GM20000 (cell line): ENCODE measurements around the gene NR2C2AP.

Experiments used
- DNase-seq: peaks from one replicate; pipeline ENCODE4 v3.0.0; 2012; ENCODE audit warnings: low spot score
- TF ChIP-seq, protein P1 (sequence below): IDR thresholded peaks from 2 replicates; pipeline ENCODE4 v1.5.1; 2012; ENCODE audit warnings: mild to moderate bottlenecking, control low read depth; ENCODE audit errors: extremely low read depth, missing control alignments

The NR2C2AP gene

DNA sequence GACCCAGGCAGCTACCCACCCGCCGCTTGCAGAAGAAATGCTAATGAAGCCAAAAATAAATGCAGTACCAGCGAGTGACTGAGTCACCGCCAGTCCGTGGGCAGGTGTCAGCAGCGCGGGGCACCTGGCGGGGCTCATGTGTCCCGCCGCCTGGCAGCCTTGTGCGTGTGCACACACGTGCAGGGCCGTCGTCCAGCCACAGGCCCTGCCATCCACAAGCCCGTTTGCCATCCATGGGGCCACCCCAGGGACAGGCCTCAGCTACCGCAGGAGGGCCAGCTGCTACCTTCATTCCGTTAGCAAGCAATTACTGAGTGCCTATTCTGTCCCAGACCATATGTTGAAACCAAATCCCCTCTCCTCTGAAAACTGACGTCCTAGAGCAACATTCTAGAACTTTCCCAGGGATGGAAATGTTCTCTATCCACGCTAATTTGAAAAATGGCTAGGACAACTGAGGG lies 29.1 kb upstream of the NR2C2AP start:
- no peak for DNase-seq
- TF ChIP-seq, protein P1, sequence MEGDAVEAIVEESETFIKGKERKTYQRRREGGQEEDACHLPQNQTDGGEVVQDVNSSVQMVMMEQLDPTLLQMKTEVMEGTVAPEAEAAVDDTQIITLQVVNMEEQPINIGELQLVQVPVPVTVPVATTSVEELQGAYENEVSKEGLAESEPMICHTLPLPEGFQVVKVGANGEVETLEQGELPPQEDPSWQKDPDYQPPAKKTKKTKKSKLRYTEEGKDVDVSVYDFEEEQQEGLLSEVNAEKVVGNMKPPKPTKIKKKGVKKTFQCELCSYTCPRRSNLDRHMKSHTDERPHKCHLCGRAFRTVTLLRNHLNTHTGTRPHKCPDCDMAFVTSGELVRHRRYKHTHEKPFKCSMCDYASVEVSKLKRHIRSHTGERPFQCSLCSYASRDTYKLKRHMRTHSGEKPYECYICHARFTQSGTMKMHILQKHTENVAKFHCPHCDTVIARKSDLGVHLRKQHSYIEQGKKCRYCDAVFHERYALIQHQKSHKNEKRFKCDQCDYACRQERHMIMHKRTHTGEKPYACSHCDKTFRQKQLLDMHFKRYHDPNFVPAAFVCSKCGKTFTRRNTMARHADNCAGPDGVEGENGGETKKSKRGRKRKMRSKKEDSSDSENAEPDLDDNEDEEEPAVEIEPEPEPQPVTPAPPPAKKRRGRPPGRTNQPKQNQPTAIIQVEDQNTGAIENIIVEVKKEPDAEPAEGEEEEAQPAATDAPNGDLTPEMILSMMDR = no peak

DNA sequence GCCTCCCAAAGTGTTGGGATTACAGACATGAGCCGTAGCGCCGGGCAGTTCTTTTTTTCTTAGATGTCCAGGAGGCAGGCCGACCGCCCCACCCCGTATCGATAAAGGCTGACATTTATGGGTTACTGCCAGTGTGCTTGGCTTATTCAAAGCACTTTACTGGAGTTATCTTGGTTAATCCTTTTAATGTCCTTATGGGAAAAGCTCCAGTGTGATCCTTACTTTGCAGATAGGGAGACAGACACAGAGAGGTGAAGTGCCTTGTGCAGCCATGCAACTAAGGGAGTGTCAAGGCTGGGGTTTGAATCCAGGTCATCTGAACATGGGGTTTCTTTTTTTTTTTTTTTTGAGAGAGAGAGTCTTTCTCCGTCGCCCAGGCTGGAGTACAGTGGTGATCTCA lies 27.8 kb upstream of the NR2C2AP start:
- TF ChIP-seq, protein P1 = no peak
- DNase-seq = no peak

DNA sequence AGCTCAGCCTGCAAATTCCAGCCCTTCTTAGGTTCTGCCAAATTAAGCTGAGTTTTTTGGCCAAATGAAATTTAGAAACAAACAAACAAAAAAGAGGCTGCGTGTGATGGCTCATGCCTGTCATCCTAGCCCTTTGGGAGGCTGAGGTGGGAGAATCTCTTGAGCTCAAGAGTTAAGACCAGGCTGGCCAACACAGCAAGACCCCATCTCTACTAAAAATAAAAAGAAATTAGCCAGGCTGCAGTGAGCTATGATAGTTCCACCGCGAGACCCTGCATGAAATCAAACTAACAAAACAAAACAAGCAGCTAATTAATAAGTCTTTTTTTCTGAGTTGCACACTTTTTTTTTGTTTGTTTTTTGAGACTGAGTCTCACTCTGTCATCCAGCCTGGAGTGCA lies 26.5 kb upstream of the NR2C2AP start:
- TF ChIP-seq, protein P1 = no peak
- no peak for DNase-seq

DNA sequence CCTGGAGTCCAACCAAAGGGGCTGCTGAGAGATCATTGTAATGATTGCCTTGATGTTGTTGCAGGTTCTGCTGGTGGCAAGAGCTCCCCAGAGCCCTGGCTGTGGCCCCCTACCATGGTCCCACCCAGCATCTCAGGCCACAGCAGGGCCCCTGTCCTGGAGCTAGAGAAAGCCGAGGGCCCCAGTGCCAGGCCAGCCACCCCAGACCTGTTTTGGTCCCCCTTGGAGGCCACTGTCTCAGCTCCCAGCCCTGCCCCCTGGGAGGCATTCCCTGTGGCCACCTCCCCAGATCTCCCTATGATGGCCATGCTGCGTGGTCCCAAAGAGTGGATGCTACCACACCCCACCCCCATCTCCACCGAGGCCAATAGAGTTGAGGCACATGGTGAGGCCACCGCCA lies 24.0 kb upstream of the NR2C2AP start:
- TF ChIP-seq, protein P1 = no peak
- DNase-seq = no peak

DNA sequence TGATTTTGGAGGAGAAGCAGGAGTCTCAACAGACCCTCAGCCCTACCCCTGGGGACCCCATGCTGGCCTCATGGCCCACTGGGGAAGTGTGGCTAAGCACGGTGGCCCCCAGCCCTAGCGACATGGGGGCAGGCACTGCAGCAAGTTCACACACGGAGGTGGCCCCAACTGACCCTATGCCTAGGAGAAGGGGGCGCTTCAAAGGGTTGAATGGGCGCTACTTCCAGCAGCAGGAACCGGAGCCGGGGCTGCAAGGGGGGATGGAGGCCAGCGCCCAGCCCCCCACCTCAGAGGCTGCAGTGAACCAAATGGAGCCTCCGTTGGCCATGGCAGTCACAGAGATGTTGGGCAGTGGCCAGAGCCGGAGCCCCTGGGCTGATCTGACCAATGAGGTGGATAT lies 23.4 kb upstream of the NR2C2AP start:
- no peak for DNase-seq
- TF ChIP-seq, protein P1 = no peak

DNA sequence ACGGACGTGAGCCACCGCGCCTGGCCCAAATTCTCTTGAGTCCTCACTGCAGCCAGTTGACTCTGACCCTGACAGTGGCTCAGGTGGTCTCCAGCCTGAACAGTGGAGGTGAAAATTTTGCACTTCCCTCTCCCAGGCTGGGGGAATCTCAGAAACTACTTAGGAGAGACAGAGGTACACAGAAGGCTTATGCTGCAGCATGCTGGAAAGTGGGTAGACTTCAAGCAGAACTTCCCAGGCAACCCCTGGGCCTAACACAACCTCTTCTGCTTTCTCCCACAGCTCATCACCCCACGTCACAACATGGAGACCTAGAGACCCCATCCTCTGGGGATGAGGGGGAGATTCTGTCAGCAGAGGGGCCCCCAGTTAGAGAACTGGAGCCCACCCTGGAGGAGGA lies 23.0 kb upstream of the NR2C2AP start:
- TF ChIP-seq, protein P1 = no peak
- DNase-seq = no peak

DNA sequence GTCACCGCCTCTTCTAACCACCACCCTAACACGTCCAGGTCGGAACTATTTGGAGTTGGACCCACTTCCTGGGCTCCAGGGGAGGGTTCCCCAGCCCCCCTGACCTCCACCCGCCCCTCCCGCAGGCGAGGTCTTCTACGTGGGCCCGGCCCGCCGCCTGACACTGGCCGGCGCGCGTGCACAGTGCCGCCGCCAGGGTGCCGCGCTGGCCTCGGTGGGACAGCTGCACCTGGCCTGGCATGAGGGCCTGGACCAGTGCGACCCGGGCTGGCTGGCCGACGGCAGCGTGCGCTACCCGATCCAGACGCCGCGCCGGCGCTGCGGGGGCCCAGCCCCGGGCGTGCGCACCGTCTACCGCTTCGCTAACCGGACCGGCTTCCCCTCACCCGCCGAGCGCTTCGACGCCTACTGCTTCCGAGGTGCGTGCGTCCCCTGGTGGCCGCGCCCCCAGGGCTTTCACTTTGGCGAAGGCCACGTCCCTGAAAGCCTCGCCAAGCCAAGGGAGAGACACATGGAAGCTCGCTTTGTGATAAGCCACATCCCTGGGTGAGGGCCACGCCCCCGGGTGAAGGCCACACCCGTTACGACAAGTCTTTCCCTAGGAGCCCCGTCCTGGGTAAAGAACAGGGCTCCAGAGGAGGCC lies 21.8 kb upstream of the NR2C2AP start:
- DNase-seq = peak; percentile 93

More for the DNA sequence above, 21.8 kb upstream of the NR2C2AP start:
- TF ChIP-seq, protein P1 = peak; percentile 78
